ENCODE measurements around the gene ITGAL. TPM values are rescaled to one million over a fixed set of nuclear protein-coding genes. Genes with fewer than 3 reads are reported as not detected.

ITGAL gene
- total RNA-seq, 4 donors from 2014 or later: 1.6 to 2.3 (median 1.8) TPM

- 39 to 48% methylated on average over 4 of the region's 4 CpGs for WGBS, 2 donors
- intact Hi-C loops (cut with DNase I; ENCODE audit: low total_unique reads): no loop called here
- no peak overlapping the region for H3K4me3 ChIP-seq (ENCODE audit: low read depth, poor library complexity, severe bottlenecking)
- no peak for DNase-seq (ENCODE audit: low spot score in 2 of 2)
- TF ChIP-seq, protein P1, sequence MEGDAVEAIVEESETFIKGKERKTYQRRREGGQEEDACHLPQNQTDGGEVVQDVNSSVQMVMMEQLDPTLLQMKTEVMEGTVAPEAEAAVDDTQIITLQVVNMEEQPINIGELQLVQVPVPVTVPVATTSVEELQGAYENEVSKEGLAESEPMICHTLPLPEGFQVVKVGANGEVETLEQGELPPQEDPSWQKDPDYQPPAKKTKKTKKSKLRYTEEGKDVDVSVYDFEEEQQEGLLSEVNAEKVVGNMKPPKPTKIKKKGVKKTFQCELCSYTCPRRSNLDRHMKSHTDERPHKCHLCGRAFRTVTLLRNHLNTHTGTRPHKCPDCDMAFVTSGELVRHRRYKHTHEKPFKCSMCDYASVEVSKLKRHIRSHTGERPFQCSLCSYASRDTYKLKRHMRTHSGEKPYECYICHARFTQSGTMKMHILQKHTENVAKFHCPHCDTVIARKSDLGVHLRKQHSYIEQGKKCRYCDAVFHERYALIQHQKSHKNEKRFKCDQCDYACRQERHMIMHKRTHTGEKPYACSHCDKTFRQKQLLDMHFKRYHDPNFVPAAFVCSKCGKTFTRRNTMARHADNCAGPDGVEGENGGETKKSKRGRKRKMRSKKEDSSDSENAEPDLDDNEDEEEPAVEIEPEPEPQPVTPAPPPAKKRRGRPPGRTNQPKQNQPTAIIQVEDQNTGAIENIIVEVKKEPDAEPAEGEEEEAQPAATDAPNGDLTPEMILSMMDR (IDR thresholded peaks at IDR 0.05): no peak
- TF ChIP-seq POLR2A (IDR thresholded peaks at IDR 0.05): no peak
These were observed 37.7 kb upstream of the ITGAL start for GRCh38 chr16:30434852-30435251.

- WGBS, 2 donors: 67 to 71% methylated on average over 3 of the region's 3 CpGs
- no peak for DNase-seq (ENCODE audit: low spot score in 2 of 2)
- H3K4me3 ChIP-seq (ENCODE audit: low read depth, poor library complexity, severe bottlenecking): no peak overlapping the region
- intact Hi-C loops (cut with DNase I; ENCODE audit: low total_unique reads): no loop called here
- no peak for TF ChIP-seq POLR2A (IDR thresholded peaks at IDR 0.05)
- TF ChIP-seq, protein P1 (IDR thresholded peaks at IDR 0.05): no peak
These were observed 35.0 kb upstream of the ITGAL start for GRCh38 chr16:30437511-30438046.

DNA sequence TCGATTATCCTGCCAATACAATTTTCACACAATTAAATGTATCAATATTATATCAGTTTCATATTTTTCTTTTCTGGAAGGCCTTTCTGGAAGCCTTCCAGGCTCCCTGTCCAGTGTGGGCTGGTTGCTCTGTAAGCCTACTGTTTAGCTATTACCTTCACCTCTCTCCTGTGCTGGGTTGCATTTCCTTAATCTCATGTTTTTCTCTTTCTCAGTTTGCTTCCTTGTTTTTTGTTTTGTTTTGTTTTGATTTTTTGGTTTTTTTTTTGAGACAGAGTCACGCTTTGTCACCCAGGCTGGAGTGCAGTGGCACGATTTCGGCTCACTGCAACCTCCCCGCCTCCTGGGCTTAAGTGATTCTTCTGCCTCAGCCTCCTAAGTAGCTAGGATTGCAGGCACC lies 33.7 kb upstream of the ITGAL start:
- TF ChIP-seq, protein P1 (IDR thresholded peaks at IDR 0.05): no peak
- TF ChIP-seq POLR2A (IDR thresholded peaks at IDR 0.05): no peak
- intact Hi-C loops (cut with DNase I; ENCODE audit: low total_unique reads): no loop called here
- no peak for DNase-seq (ENCODE audit: low spot score in 2 of 2)
- H3K4me3 ChIP-seq (ENCODE audit: low read depth, poor library complexity, severe bottlenecking): no peak overlapping the region
- WGBS, 2 donors: 88% methylated on average over 5 of the region's 5 CpGs

- no peak for DNase-seq (ENCODE audit: low spot score in 2 of 2)
- no peak overlapping the region for H3K4me3 ChIP-seq (ENCODE audit: low read depth, poor library complexity, severe bottlenecking)
- TF ChIP-seq POLR2A (IDR thresholded peaks at IDR 0.05): no peak
- TF ChIP-seq, protein P1 (IDR thresholded peaks at IDR 0.05): no peak
- intact Hi-C loops (cut with DNase I; ENCODE audit: low total_unique reads): no loop called here
- WGBS, 2 donors: 83 to 85% methylated on average over 6 of the region's 6 CpGs
These were observed 32.7 kb upstream of the ITGAL start for GRCh38 chr16:30439720-30440348.

- H3K4me3 ChIP-seq (ENCODE audit: low read depth, poor library complexity, severe bottlenecking): no peak overlapping the region
- WGBS, 2 donors: 89 to 91% methylated on average over 2 of the region's 2 CpGs
- no peak for TF ChIP-seq POLR2A (IDR thresholded peaks at IDR 0.05)
- TF ChIP-seq, protein P1 (IDR thresholded peaks at IDR 0.05): no peak
- intact Hi-C loops (cut with DNase I; ENCODE audit: low total_unique reads): no loop called here
- no peak for DNase-seq (ENCODE audit: low spot score in 2 of 2)
These were observed 28.9 kb upstream of the ITGAL start for GRCh38 chr16:30443631-30444030.
